HepG2 (cell line): ENCODE measurements around the gene PLAA. TPM values are rescaled to one million over a fixed set of nuclear protein-coding genes. Genes with fewer than 3 reads are reported as not detected.

Experiments used
- ATAC-seq: fragments of 200-7000 bp; cut with Tn5 transposase; 3 replicates; pipeline ENCODE4 v1.9.1; 2020; ENCODE audit warnings: mild to moderate bottlenecking, moderate library complexity
- BruUV-seq: library from RNA; stranded (reverse); fragments of 400-500 nt; replicated peaks from 2 replicates; lab custom pipeline; 2021; lab: Mats Ljungman, UMichigan
- CTCF ChIA-PET: fragments of 300-600 bp; formaldehyde crosslinking; extraction: SDS; loops from one replicate; lab custom pipeline; 2021; ENCODE audit warnings: low total read pairs, inconsistent platforms, low intra/inter-chr PET ratio; lab: Yijun Ruan, JAX
- POLR2A ChIA-PET: fragments of 350-600 bp; sonication (Branson Sonifier 250); formaldehyde crosslinking; loops from one replicate; lab custom pipeline; 2020; ENCODE audit warnings: antibody characterized with exemption, inconsistent platforms; lab: Yijun Ruan, JAX
- DNase-seq: peaks from one replicate; pipeline ENCODE4 v3.0.0-alpha.2; 2015; ENCODE audit warnings: low spot score
- FAIRE-seq: peaks from 3 replicates; lab custom pipeline; 2011; peaks lifted over from hg19 to GRCh38; lab: Jason Lieb, UNC
- H2AFZ ChIP-seq: one replicate; pipeline ENCODE4 v1.6.1; 2011; ENCODE audit warnings: low read length, inconsistent platforms
- H3K27ac ChIP-seq: fragments of 300-600 bp; 3 replicates; pipeline ENCODE4 v1.8.0; 2011; ENCODE audit warnings: mixed run types, mild to moderate bottlenecking, mixed read lengths, low read length, inconsistent platforms; ENCODE audit not compliant: insufficient read depth; ENCODE audit errors: extremely low read length
- H3K27me3 ChIP-seq, 2 experiments: fragments of 200-600 bp in 1 of 2; 2 replicates in 1 of 2; 3 replicates in 1 of 2; pipeline versions ENCODE4 v1.6.0 to v1.8.0; 2011; ENCODE audit warnings: low read length in 2 of 2, mild to moderate bottlenecking in 2 of 2, moderate library complexity in 2 of 2, inconsistent platforms in 1 of 2; ENCODE audit not compliant: insufficient read depth in 2 of 2, control insufficient read depth in 1 of 2
- H3K36me3 ChIP-seq, 2 experiments: fragments of 200-600 bp in 1 of 2; replicated peaks in 1 of 2; 2 replicates in 1 of 2; 3 replicates in 1 of 2; pipeline versions ENCODE4 v1.5.1 to v1.8.0; 2011; ENCODE audit warnings: low read length in 2 of 2, inconsistent platforms in 1 of 2; ENCODE audit not compliant: insufficient read depth in 2 of 2, control insufficient read depth in 1 of 2
- H3K4me1 ChIP-seq: 2 replicates; pipeline ENCODE4 v1.5.1; 2012; ENCODE audit warnings: low read length, inconsistent platforms; ENCODE audit not compliant: insufficient read depth
- H3K4me2 ChIP-seq: 2 replicates; pipeline ENCODE4 v1.6.0; 2011; ENCODE audit warnings: low read depth, low read length, inconsistent platforms
- H3K4me3 ChIP-seq, 3 experiments: fragments of 200-600 bp in 1 of 3; sonication (generic), shearing (Covaris generic) in 1 of 3; replicated peaks in 1 of 3; 2 replicates each; pipeline ENCODE4 v1.5.1; 2011 to 2016; ENCODE audit warnings: low read length in 3 of 3, inconsistent platforms in 2 of 3, low read depth in 2 of 3, mild to moderate bottlenecking in 2 of 3, control low read depth in 1 of 3, mixed read lengths in 1 of 3; ENCODE audit not compliant: insufficient read depth in 1 of 3
- H3K79me2 ChIP-seq: one replicate; pipeline ENCODE4 v1.6.1; 2011; ENCODE audit warnings: low read length, inconsistent platforms; ENCODE audit not compliant: insufficient read depth
- H3K9ac ChIP-seq: 2 replicates; pipeline ENCODE4 v1.6.0; 2011; ENCODE audit warnings: mild to moderate bottlenecking, low read depth, low read length, inconsistent platforms; ENCODE audit not compliant: insufficient read depth
- H3K9me3 ChIP-seq: 2 replicates; pipeline ENCODE4 v1.5.1; 2012; ENCODE audit warnings: mild to moderate bottlenecking, low read length
- H4K20me1 ChIP-seq: 2 replicates; pipeline ENCODE4 v1.6.0; 2011; ENCODE audit warnings: inconsistent platforms, mild to moderate bottlenecking, low read length, moderate library complexity; ENCODE audit not compliant: insufficient read depth
- ASH2L ChIP-seq: fragments of 300-600, 200-600 bp; sonication (generic); IDR thresholded peaks from 2 replicates; pipeline ENCODE4 v1.7.0; 2017; ENCODE audit warnings: low read depth, mild to moderate bottlenecking, moderate library complexity, mixed read lengths, low read length; ENCODE audit not compliant: insufficient read length
- FOXK1 ChIP-seq: sonication (generic); formaldehyde crosslinking; IDR thresholded peaks from 2 replicates; pipeline ENCODE4 v1.4.0; 2020; ENCODE audit warnings: low read depth, missing genetic modification reagents, borderline replicate concordance
- HNRNPK ChIP-seq: fragments of 200-400 bp; formaldehyde crosslinking; IDR thresholded peaks from 2 replicates; pipeline ENCODE4 v1.6.1; 2018; ENCODE audit warnings: low read length, low read depth, moderate library complexity, mild to moderate bottlenecking; ENCODE audit not compliant: poor library complexity, severe bottlenecking
- KDM1A ChIP-seq: IDR thresholded peaks from 2 replicates; pipeline ENCODE4 v1.6.1; 2016; ENCODE audit warnings: missing compliant biosample characterization
- MEF2D ChIP-seq: sonication (generic); formaldehyde crosslinking; IDR thresholded peaks from 2 replicates; pipeline ENCODE4 v1.5.1; 2020; ENCODE audit warnings: mild to moderate bottlenecking, missing genetic modification reagents
- ZNF530 ChIP-seq: sonication (generic); formaldehyde crosslinking; IDR thresholded peaks from 2 replicates; pipeline ENCODE4 v1.5.0; 2020; ENCODE audit warnings: low read depth, mild to moderate bottlenecking, missing genetic modification reagents
- WGBS: methylation state at CpG from one replicate; pipeline ENCODE4 v1.1.6; 2017; ENCODE audit warnings: low lambda C conversion rate; 5-methylcytosine and 5-hydroxymethylcytosine counted together
- in situ Hi-C: cut with HindIII; loops from 2 replicates; pipeline ENCODE4 v1.10.0; 2017; ENCODE audit warnings: low pct_unique_long_range_greater_than_20kb; ENCODE audit not compliant: extremely low pct_ligation_motif_present
- intact Hi-C: fragments of 100-400 bp; cut with micrococcal nuclease; formaldehyde crosslinking; loops from one replicate; pipeline ENCODE4 v1.10.0; 2022; ENCODE audit not compliant: unreplicated experiment
- polyA plus RNA-seq, 8 experiments: library from polyadenylated mRNA; depleted of rRNA in 3 of 8; stranded (reverse) in 7 of 8; unstranded in 1 of 8; fragments of >200 nt; fragmentation: Illumina TruSeq in 4 of 8; extraction: Trizol in 4 of 8; gene quantifications; 2 replicates each; pipeline versions ENCODE4 v1.2.1 to v1.2.3, GENCODE V29; 2011 to 2016; ENCODE audit warnings: low read depth in 4 of 8, missing spikeins in 1 of 8, mixed read lengths in 1 of 8; ENCODE audit not compliant: insufficient read depth in 1 of 8
- total RNA-seq, 5 experiments: library from RNA; depleted of rRNA; stranded (reverse); fragments of >200 nt; fragmentation: Illumina TruSeq; extraction: Trizol; gene quantifications; 2 replicates each; pipeline ENCODE4 v1.2.3, GENCODE V29; 2016; ENCODE audit warnings: low read depth in 1 of 5
- TF ChIP-seq, protein P1 (sequence below): sonication (generic); formaldehyde crosslinking; IDR thresholded peaks from 2 replicates; pipeline ENCODE4 v1.4.0; 2020; ENCODE audit warnings: missing genetic modification reagents, borderline replicate concordance
- TF ChIP-seq, protein P2 (sequence below): sonication (generic); formaldehyde crosslinking; conservative IDR thresholded peaks from 2 replicates; pipeline ENCODE4 v1.4.0; 2020; ENCODE audit warnings: missing genetic modification reagents
- TF ChIP-seq, protein P3 (sequence below): sonication (generic); formaldehyde crosslinking; IDR thresholded peaks from 2 replicates; pipeline ENCODE4 v1.8.1; 2022; ENCODE audit warnings: mild to moderate bottlenecking, missing genetic modification reagents

The PLAA gene
- total and polyA plus RNA-seq, 2 of the 13 experiments (the other 11 are each of a cell fraction or from before 2014, with no cell fraction given), result 5.8 to 22.9 TPM

DNA sequence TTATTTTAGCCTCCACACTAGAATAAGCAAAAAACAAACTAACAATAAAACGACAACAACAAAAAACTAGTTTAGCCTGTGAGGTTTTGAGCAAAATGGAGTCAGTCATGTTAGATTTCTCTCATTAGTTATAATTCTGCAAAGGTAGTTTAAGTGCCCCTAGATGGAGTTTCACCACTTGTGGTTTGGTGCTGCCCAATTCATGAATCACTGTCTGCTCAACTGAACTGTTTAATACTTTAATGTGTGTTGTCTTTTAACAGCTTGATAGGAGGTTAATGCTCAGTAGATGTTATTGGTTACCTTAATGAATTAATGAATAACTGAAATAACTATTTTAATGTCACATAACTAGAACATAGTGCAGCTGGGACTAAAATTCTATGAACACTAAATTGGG lies 3.5 kb upstream of the PLAA start:
- intact Hi-C loops, result no loop called here
- 92% methylated on average over 1 of the region's 1 CpG for WGBS
- ATAC-seq (no peak), DNase-seq (no peak), FAIRE-seq (no peak)
- Histone ChIP-seq H3K27me3 (no peaks in the 10 kb centered on the region; a peak in 1 of 5 replicates), H3K4me1 (peaks cover 46% of the 10 kb centered on the region), H3K79me2 (peaks cover 12% of the 10 kb centered on the region), H3K9me3 (no peaks in the 10 kb centered on the region), H3K27ac (no peak overlapping the region), H3K4me3 (no peak overlapping the region), H3K9ac (no peak overlapping the region), H2AFZ (no peak overlapping the region), H4K20me1 (0 out of 2 replicates have a peak, but pooled peaks cover under 1% of the 10 kb centered on the region), H3K36me3 (no peaks in the 10 kb centered on the region), H3K4me2 (no peak overlapping the region)
- ChIA-PET CTCF (no interaction called here), POLR2A (interaction anchor here (1.0 kb wide), 1 partner anchor 59 kb away, joined by 4 read pairs; no protein-coding TSS in a partner anchor)
- no peak for TF ChIP-seq MEF2D (CRISPR knock-in tag)
- TF ChIP-seq KDM1A (CRISPR knock-in tag), result no peak
- no peak for TF ChIP-seq ZNF530 (CRISPR knock-in tag)
- TF ChIP-seq FOXK1 (CRISPR knock-in tag), result no peak
- TF ChIP-seq, protein P1, sequence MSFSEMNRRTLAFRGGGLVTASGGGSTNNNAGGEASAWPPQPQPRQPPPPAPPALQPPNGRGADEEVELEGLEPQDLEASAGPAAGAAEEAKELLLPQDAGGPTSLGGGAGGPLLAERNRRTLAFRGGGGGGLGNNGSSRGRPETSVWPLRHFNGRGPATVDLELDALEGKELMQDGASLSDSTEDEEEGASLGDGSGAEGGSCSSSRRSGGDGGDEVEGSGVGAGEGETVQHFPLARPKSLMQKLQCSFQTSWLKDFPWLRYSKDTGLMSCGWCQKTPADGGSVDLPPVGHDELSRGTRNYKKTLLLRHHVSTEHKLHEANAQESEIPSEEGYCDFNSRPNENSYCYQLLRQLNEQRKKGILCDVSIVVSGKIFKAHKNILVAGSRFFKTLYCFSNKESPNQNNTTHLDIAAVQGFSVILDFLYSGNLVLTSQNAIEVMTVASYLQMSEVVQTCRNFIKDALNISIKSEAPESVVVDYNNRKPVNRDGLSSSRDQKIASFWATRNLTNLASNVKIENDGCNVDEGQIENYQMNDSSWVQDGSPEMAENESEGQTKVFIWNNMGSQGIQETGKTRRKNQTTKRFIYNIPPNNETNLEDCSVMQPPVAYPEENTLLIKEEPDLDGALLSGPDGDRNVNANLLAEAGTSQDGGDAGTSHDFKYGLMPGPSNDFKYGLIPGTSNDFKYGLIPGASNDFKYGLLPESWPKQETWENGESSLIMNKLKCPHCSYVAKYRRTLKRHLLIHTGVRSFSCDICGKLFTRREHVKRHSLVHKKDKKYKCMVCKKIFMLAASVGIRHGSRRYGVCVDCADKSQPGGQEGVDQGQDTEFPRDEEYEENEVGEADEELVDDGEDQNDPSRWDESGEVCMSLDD (CRISPR knock-in tag), result no peak
- TF ChIP-seq, protein P2, sequence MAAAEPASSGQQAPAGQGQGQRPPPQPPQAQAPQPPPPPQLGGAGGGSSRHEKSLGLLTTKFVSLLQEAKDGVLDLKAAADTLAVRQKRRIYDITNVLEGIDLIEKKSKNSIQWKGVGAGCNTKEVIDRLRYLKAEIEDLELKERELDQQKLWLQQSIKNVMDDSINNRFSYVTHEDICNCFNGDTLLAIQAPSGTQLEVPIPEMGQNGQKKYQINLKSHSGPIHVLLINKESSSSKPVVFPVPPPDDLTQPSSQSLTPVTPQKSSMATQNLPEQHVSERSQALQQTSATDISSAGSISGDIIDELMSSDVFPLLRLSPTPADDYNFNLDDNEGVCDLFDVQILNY (CRISPR knock-in tag), result no peak
- TF ChIP-seq, protein P3, sequence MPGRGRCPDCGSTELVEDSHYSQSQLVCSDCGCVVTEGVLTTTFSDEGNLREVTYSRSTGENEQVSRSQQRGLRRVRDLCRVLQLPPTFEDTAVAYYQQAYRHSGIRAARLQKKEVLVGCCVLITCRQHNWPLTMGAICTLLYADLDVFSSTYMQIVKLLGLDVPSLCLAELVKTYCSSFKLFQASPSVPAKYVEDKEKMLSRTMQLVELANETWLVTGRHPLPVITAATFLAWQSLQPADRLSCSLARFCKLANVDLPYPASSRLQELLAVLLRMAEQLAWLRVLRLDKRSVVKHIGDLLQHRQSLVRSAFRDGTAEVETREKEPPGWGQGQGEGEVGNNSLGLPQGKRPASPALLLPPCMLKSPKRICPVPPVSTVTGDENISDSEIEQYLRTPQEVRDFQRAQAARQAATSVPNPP (CRISPR knock-in tag), result no peak
- TF ChIP-seq HNRNPK, result no peak
- TF ChIP-seq ASH2L, result no peak
- in situ Hi-C loops, result no loop called here
- no TSS peak for BruUV-seq
